GM12874 (cell line): ENCODE results near the gene CHTF18.

ENCODE experiments used
- TF ChIP-seq, protein P1 (sequence below): IDR thresholded peaks from 2 replicates; pipeline ENCODE4 v1.5.1; 2011; ENCODE audit warnings: low read depth, mild to moderate bottlenecking, control low read depth, low read length, moderate library complexity; ENCODE audit not compliant: insufficient read depth

Gene CHTF18

DNA sequence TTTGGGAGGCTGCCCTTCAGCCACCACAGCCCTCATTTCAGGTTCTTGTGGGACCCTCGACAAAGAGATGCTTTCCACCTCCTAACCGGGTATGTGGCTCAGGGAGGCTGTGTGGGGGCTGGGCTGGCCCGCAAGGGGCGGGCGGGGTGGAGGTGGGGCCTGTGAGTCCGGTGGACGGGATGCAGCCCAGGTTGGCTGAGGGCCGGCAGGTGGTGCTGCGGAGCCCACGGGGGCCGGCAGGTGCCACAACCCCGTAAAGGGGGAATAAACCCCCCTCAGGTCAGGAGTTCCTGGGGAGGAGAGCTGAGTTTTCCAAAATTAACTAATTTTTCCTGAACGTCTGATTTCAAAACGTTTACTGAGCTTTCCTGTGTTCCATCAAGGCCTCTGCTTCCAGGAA is 42.7 kb upstream of the CHTF18 start:
- TF ChIP-seq, protein P1, sequence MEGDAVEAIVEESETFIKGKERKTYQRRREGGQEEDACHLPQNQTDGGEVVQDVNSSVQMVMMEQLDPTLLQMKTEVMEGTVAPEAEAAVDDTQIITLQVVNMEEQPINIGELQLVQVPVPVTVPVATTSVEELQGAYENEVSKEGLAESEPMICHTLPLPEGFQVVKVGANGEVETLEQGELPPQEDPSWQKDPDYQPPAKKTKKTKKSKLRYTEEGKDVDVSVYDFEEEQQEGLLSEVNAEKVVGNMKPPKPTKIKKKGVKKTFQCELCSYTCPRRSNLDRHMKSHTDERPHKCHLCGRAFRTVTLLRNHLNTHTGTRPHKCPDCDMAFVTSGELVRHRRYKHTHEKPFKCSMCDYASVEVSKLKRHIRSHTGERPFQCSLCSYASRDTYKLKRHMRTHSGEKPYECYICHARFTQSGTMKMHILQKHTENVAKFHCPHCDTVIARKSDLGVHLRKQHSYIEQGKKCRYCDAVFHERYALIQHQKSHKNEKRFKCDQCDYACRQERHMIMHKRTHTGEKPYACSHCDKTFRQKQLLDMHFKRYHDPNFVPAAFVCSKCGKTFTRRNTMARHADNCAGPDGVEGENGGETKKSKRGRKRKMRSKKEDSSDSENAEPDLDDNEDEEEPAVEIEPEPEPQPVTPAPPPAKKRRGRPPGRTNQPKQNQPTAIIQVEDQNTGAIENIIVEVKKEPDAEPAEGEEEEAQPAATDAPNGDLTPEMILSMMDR = peak; percentile 68

DNA sequence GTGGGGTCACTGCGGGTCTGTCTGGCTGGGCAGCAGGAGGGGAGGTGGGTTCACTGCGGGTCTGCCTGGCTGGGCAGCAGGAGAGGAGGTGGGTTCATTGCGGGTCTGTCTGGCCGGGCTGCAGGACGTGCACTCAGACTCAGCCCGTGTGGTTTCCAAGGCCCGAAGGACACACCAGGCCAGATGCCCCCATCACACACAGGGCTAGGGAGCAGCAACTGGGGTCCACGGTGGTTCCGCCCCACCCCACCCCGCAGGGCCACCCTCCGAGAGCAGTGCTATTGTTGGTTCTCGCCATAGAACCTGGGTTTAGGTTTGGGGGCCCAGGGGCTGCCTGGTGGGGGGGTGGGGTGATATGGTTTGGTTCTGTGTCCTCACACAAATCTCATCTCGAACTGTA is 41.8 kb upstream of the CHTF18 start:
- TF ChIP-seq, protein P1 = no peak

DNA sequence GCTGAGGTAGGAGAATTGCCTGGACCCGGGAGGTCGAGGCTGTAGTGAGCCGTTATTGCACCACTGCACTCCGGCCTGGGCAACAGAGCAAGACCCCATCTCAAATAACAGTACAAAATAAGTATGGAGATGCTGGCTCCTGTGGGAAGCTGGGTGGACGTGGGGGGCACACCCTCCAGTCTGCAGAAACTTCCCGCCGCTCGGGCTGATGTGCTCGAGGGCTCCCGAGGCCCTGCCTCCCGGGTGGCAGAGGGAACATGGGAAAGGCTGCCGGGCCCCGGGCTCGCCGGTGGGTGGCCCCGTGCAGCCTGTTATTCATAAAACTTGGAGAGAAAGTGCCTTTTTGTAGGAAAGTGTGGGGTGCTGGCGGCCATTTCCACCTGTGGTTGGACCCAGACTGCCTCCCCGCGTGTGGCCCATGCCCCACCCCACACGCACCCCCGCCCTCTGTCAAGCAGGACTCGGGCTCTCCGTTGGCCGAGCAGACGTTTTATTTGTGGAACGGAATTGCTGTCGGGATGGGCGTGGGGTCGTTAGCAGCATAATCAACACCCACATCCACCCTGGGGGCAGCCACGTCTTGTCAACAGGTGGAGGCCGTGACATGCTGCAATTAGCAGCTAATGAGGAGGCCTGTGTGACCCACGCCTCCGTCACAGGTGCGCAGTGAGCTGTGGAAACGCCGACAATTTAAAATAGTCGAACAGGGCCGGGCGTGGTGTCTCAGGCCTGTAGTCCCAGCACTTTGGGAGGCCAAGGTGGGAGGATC is 40.3 kb upstream of the CHTF18 start:
- TF ChIP-seq, protein P1 = no peak

DNA sequence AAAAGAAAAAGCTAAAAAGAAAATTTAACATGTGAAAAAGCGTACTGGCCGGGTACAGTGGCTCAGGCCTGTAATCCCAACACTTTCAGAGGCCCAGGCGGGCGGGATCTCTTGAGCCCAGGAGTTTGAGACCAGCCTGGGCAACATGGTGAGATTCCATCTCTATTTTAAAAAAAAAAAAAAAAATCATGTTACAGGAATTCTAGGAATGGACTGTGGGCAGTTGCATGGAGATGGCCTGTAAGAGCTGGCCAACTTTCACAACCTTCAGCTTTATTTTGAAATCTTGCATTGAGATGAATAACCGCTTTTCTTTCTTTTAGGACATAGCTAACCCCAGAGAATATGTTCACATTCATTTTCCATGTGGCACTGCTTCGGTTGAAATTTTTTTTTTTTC is 39.4 kb upstream of the CHTF18 start:
- TF ChIP-seq, protein P1 = no peak

DNA sequence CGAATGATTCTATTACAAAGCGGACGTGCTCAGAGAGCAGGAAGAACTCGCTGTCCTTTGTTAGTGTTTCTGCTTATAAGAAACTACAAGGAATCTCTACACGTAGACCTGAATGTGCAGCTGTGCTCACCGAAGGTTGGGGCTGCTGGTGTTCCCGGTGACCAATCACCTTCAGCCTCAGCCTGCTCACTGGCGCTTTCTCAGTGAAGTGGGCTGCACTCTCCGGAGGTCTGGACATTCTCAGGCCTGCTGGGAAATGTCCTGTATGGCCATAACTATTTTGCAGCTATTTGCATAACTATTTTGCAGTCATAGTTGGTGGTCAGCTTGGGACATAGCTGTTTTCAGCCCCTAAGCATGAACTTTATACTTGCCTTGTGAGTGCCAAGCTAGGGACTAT is 37.9 kb upstream of the CHTF18 start:
- TF ChIP-seq, protein P1 = no peak

DNA sequence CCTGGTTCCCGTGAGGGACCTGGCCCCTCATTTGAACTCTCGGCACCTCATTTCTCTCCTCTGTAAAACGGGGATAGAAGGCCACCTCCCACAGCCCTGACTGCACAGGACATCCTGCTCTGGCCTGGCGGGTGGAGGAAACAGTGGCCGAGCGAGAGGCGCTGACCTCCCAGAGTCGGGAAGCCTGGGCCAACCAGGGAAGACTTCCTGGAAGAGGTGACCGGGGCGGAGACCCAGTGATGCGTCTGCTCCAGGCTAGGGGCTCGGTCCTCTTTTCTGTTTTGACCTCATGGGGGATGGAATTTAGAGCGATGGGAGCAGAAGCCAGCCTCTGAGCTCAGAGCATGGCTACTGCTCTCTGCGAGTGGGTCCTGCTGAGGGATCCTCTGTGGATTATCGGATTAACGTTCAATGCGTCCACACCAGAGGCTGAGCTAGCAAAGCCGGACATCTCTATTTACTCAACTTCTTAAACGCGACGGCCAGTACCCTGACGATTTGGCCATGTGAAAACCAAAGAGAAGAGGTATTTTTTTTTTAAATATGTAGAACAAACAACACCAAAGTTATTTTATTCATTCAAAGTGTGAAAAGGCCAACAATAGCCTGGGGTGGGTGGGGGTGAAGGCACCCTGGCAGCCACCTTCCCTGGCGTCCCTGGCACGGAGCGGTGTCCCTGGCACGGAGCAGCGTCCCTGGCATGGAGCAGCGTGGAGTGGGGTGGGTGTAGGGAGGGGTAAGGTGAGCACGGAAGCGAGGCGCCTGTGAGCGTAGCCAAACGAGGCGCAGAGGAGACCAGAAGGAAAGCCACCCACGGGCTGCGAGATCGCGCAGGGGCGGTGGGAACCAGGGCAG is 37.0 kb upstream of the CHTF18 start:
- TF ChIP-seq, protein P1 = no peak

DNA sequence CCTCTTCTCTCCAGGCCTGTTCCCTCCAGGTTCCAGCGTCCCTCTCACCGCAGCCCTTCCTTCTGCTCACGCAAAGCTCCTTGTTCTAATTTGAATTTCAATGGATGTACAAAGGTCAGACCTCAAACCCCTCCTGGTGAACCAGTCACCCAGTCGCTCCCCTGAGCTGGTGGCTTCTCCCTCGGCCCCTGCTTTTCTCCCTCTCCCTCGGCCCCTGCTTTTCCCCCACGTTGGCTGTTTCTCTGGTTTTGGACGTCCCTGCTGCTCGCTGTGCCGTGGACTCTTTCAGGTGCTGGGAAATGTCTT is 36.5 kb upstream of the CHTF18 start:
- TF ChIP-seq, protein P1 = no peak
